Calu3 (cell line): ENCODE results near the gene LIMS1. TPM values are rescaled to one million over a fixed set of nuclear protein-coding genes. Genes with fewer than 3 reads are reported as not detected.
"Not testable (repeated sequence)": the region's sequence is repeated elsewhere in the genome, so short reads cannot be mapped to it uniquely, and the experiment has no call there.

Experiments
- BruUV-seq: library from RNA; stranded (reverse); fragments of 400-500 nt; replicated peaks from 2 replicates; lab custom pipeline; 2021; lab: Mats Ljungman, UMichigan
- CTCF ChIA-PET: fragments of 300-600 bp; sonication (Branson Sonifier 250); formaldehyde crosslinking; loops from one replicate; lab custom pipeline; 2022; ENCODE audit warnings: antibody characterized with exemption; lab: Charles Lee
- DNase-seq: peaks from one replicate; pipeline ENCODE4 v3.0.0; 2022
- H3K27ac Mint-ChIP-seq: one replicate; pipeline ENCODE4 v1.8.0; 2022; ENCODE audit warnings: mixed read lengths; ENCODE audit not compliant: unreplicated experiment
- H3K27me3 Mint-ChIP-seq: one replicate; pipeline ENCODE4 v1.8.0; 2022; ENCODE audit warnings: mixed read lengths; ENCODE audit not compliant: unreplicated experiment
- H3K36me3 Mint-ChIP-seq: one replicate; pipeline ENCODE4 v1.8.0; 2022; ENCODE audit warnings: mild to moderate bottlenecking, moderate library complexity, mixed read lengths; ENCODE audit not compliant: insufficient read depth, unreplicated experiment
- H3K4me1 Mint-ChIP-seq: one replicate; pipeline ENCODE4 v1.8.0; 2022; ENCODE audit warnings: mild to moderate bottlenecking, low read depth, mixed read lengths; ENCODE audit not compliant: unreplicated experiment
- H3K4me3 Mint-ChIP-seq: one replicate; pipeline ENCODE4 v1.8.0; 2022; ENCODE audit warnings: mild to moderate bottlenecking, low read depth, moderate library complexity, mixed read lengths; ENCODE audit not compliant: unreplicated experiment
- H3K9me3 Mint-ChIP-seq: one replicate; pipeline ENCODE4 v1.8.0; 2022; ENCODE audit warnings: low read depth, mixed read lengths; ENCODE audit not compliant: unreplicated experiment
- intact Hi-C: fragments of 100-400 bp; cut with micrococcal nuclease; formaldehyde crosslinking; loops from one replicate; pipeline ENCODE4 v1.10.0; 2022; ENCODE audit not compliant: unreplicated experiment
- total RNA-seq: library from RNA; stranded (reverse); gene quantifications from 2 replicates; pipeline ENCODE4 v1.2.3, GENCODE V29; 2022
- TF ChIP-seq, protein P1 (sequence below): fragments of 200-600 bp; IDR thresholded peaks from one replicate; pipeline ENCODE4 v1.8.0; 2022; ENCODE audit warnings: antibody characterized with exemption; ENCODE audit not compliant: unreplicated experiment

The LIMS1 gene
- total RNA-seq, 1 experiment from 2014 or later, result 51.5 TPM

GRCh38 chr2:108680805-108681204, 146.5 kb downstream of the LIMS1 start:
- H3K4me3 Mint-ChIP-seq, DNase-seq, H3K36me3 Mint-ChIP-seq, H3K27ac Mint-ChIP-seq, intact Hi-C loops, H3K9me3 Mint-ChIP-seq, BruUV-seq, H3K27me3 Mint-ChIP-seq: not testable (repeated sequence)
- peaks cover 19% of the 10 kb centered on the region for H3K4me1 Mint-ChIP-seq
- CTCF ChIA-PET, result interaction anchor here (0.7 kb wide), 1 partner anchor 295 kb away, joined by 5 read pairs; no protein-coding TSS in a partner anchor

DNA sequence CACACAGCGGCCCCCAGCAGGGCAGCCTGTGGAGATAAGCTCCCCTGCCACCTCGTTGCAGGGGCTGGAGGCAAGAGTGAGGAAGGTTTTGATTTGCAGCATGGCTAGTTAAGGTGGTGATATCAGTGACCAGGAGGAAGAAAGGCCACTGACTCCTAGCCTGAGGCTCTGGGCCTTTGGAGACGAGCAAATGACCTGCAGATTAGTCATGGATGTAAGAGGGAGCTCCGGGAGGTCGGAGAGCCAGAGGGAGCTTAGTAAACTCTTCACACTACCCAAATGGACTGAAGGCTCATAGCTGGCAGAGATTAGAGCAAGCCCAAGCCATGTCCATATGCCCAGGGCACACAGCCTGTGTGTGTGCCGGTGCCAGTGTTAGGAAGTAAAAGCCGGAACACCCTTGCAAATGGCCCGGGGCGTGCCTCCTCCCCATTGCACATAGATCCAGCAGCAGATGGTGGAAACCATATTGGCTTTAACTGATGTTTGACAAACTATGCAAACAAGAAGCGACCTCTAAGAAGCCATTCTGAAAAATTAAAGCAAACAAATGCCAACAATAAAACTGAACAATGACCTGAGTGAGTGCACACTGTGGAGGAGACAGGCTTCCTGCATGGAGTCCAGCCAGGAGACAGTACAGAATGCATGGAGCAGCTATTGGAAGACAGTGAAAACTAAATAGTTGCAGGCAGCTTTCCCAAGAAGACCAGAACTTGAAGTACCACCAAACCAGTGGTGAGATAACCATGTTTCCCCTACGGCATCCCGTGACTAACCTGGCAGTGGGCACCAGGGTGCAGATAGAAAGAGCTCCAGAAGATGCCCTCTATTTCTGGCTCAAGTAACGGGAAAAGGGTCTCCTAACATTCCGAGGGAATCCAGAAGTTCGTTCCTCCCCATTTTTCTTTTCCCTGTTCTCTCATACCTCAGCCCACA, 154.8 kb downstream of the LIMS1 start:
- H3K27me3 Mint-ChIP-seq, intact Hi-C loops, DNase-seq, H3K4me1 Mint-ChIP-seq, CTCF ChIA-PET, H3K27ac Mint-ChIP-seq, H3K36me3 Mint-ChIP-seq, H3K9me3 Mint-ChIP-seq, BruUV-seq, H3K4me3 Mint-ChIP-seq: not testable (repeated sequence)

- intact Hi-C loops, BruUV-seq, H3K4me1 Mint-ChIP-seq: not testable (repeated sequence)
These were observed 155.7 kb downstream of the LIMS1 start for GRCh38 chr2:108690001-108690400.

DNA sequence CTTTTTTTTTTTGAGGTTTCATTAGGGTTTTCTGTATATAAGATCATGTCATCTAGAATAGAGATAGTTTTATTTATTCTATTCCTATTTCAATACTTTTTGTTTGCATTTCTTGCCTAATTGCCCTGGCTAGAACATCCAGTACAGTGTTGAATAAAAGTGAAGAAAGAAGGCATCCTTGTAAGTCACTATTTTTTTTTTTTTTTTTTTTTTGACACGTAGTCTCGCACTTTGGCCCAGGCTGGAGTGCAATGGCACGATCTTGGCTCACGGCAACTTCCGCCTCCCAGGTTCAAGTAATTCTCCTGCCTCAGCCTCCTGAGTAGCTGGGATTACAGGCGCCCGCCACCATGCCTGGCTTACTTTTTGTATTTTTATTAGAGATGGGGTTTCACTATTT, 157.2 kb downstream of the LIMS1 start:
- intact Hi-C loops, result no loop called here
- no TSS peak for BruUV-seq
- Mint-ChIP-seq H3K4me3 (no peak overlapping the region), H3K36me3 (no peaks in the 10 kb centered on the region), H3K27ac (no peak overlapping the region), H3K27me3 (no peaks in the 10 kb centered on the region), H3K4me1 (no peaks in the 10 kb centered on the region), H3K9me3 (no peaks in the 10 kb centered on the region)
- DNase-seq, result no peak
- CTCF ChIA-PET, result no interaction called here
- TF ChIP-seq, protein P1, sequence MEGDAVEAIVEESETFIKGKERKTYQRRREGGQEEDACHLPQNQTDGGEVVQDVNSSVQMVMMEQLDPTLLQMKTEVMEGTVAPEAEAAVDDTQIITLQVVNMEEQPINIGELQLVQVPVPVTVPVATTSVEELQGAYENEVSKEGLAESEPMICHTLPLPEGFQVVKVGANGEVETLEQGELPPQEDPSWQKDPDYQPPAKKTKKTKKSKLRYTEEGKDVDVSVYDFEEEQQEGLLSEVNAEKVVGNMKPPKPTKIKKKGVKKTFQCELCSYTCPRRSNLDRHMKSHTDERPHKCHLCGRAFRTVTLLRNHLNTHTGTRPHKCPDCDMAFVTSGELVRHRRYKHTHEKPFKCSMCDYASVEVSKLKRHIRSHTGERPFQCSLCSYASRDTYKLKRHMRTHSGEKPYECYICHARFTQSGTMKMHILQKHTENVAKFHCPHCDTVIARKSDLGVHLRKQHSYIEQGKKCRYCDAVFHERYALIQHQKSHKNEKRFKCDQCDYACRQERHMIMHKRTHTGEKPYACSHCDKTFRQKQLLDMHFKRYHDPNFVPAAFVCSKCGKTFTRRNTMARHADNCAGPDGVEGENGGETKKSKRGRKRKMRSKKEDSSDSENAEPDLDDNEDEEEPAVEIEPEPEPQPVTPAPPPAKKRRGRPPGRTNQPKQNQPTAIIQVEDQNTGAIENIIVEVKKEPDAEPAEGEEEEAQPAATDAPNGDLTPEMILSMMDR, result no peak

More at GRCh38 chr2:108690001-108690400, 155.7 kb downstream of the LIMS1 start:
- H3K9me3 Mint-ChIP-seq, H3K36me3 Mint-ChIP-seq, H3K27ac Mint-ChIP-seq, DNase-seq, H3K4me3 Mint-ChIP-seq, H3K27me3 Mint-ChIP-seq, CTCF ChIA-PET: not testable (repeated sequence)

- no peak overlapping the region for H3K4me3 Mint-ChIP-seq
- intact Hi-C loops, result no loop called here
- no peak for DNase-seq
- CTCF ChIA-PET, result interaction anchor here (0.7 kb wide), 1 partner anchor 19 kb away, joined by 3 read pairs; no protein-coding TSS in a partner anchor
- BruUV-seq, result no TSS peak
- TF ChIP-seq, protein P1, result no peak
- no peaks in the 10 kb centered on the region for H3K36me3 Mint-ChIP-seq
- no peaks in the 10 kb centered on the region for H3K4me1 Mint-ChIP-seq
- no peaks in the 10 kb centered on the region for H3K9me3 Mint-ChIP-seq
- H3K27ac Mint-ChIP-seq, result no peak overlapping the region
- H3K27me3 Mint-ChIP-seq, result no peaks in the 10 kb centered on the region
These were observed 166.9 kb downstream of the LIMS1 start for GRCh38 chr2:108701208-108701607.
